ENCODE results near the gene RHBDD1.

The RHBDD1 gene

DNA sequence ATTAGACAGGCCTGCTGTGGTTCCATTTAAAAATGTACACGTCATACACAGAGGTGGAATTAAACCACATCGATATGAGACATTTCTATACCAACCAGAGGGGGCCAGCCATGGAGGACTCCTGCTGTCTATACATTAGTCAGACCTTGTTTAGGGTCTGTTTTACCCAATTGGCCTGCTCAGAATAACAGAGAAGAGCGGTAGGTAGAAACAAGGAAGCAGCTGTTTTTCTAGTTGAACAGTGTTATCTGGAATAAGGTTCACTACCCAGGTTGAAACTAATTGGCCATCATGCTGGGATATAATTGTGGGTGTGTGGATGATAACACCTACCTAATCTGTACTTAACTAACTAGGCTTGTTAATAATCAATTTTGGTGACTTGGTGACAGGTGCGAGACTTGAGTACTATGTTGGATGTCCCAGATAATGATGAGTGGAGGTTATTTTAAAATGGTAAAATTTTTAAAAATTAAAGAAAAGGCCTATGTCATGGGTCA lies 47.5 kb downstream of the RHBDD1 start:
- TF ChIP-seq, protein P1, sequence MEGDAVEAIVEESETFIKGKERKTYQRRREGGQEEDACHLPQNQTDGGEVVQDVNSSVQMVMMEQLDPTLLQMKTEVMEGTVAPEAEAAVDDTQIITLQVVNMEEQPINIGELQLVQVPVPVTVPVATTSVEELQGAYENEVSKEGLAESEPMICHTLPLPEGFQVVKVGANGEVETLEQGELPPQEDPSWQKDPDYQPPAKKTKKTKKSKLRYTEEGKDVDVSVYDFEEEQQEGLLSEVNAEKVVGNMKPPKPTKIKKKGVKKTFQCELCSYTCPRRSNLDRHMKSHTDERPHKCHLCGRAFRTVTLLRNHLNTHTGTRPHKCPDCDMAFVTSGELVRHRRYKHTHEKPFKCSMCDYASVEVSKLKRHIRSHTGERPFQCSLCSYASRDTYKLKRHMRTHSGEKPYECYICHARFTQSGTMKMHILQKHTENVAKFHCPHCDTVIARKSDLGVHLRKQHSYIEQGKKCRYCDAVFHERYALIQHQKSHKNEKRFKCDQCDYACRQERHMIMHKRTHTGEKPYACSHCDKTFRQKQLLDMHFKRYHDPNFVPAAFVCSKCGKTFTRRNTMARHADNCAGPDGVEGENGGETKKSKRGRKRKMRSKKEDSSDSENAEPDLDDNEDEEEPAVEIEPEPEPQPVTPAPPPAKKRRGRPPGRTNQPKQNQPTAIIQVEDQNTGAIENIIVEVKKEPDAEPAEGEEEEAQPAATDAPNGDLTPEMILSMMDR (IDR thresholded peaks at IDR 0.05; ENCODE audit: low read depth, low read length) = no peak

DNA sequence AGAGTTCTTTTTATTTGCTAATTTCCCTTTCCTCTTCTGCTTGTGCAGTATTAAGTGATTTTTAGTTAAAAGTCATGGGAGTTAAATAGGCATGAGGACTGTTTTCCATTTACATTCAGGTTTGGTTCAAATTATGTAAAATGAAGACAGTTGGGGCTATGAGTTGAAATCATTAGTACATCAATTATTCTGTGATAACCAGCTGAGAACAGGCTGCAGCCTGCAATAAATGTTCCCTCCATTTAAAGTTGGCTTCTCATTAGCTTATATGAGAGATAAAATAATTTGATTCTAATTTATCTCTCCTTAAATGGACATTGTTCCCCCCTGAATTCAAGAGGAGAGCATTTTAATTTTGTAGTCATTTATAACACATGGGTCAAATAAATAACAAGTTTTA lies 48.3 kb downstream of the RHBDD1 start:
- DNase-seq = no peak
- TF ChIP-seq, protein P1 (IDR thresholded peaks at IDR 0.05; ENCODE audit: low read depth, low read length) = no peak
- no peaks in the 10 kb centered on the region for H3K27me3 ChIP-seq
- H3K4me1 ChIP-seq = peaks cover 15% of the 10 kb centered on the region
- no peaks in the 10 kb centered on the region for H3K36me3 ChIP-seq
- H3K9me3 ChIP-seq = no peaks in the 10 kb centered on the region
- no peak overlapping the region for H3K4me3 ChIP-seq (ENCODE audit: low read depth, low read length)

More for the DNA sequence above, 47.5 kb downstream of the RHBDD1 start:
- Histone ChIP-seq H3K27me3 (no peaks in the 10 kb centered on the region), H3K4me1 (peaks cover 15% of the 10 kb centered on the region), H3K36me3 (no peaks in the 10 kb centered on the region), H3K4me3 (ENCODE audit: low read depth, low read length) (no peak overlapping the region), H3K9me3 (no peaks in the 10 kb centered on the region)
- no peak for DNase-seq

GRCh38 chr2:226885769-226886435 lies 50.0 kb downstream of the RHBDD1 start:
- Histone ChIP-seq H3K9me3 (no peaks in the 10 kb centered on the region), H3K4me3 (ENCODE audit: low read depth, low read length) (no peak overlapping the region), H3K27me3 (no peaks in the 10 kb centered on the region), H3K4me1 (peaks cover 15% of the 10 kb centered on the region), H3K36me3 (no peaks in the 10 kb centered on the region)
- TF ChIP-seq, protein P1 (IDR thresholded peaks at IDR 0.05; ENCODE audit: low read depth, low read length) = no peak
- DNase-seq = no peak

DNA sequence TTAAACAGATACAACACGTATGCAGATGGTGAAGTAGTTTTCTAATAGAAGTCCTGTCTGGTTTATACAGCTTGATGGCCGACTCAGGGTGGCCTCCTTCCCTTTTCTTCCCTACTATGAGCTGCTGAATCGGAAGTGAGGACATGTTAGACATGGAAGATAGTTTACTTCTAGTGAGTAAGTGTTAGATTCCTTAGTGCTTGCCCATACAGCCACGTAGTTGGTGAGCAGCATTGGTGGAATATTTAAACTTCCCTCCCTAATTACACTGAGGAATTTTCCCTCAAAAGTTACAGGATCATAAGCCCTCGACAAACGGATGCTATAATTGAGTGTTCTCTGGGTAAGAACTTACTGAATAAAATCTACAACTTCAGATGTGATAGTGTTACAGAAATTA lies 52.1 kb downstream of the RHBDD1 start:
- H3K4me1 ChIP-seq = peaks cover 15% of the 10 kb centered on the region
- TF ChIP-seq, protein P1 (IDR thresholded peaks at IDR 0.05; ENCODE audit: low read depth, low read length) = no peak
- H3K36me3 ChIP-seq = no peaks in the 10 kb centered on the region
- no peaks in the 10 kb centered on the region for H3K27me3 ChIP-seq
- H3K4me3 ChIP-seq (ENCODE audit: low read depth, low read length) = no peak overlapping the region
- no peak for DNase-seq
- no peaks in the 10 kb centered on the region for H3K9me3 ChIP-seq

DNA sequence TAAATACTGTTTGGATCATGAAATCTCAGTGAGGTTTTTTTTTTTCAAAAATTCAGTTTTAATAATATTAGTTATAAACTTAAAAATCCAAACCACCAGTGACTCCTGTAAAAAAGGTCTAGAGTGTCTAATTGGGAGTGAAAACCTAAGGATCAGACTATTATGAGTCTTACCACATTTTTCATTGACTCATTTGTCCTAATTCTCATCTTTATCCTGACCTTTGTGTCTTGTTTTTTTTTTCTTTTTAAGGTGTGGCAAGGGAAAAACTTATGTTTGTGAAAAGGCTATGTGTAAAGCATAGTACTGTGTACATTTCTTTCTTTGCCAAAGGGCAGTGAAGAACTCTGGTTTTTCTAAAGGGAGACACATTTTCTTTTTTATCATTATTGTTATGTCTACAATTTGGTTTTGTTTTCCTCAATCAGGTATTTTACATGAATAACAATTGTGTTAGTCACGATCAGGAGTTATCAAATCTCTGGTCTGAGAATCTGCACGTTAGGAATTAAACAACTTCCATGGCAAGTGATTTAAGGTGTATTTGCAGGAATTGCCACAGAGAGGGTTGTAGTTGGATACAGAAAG lies 52.6 kb downstream of the RHBDD1 start:
- DNase-seq = no peak
- Histone ChIP-seq H3K36me3 (no peaks in the 10 kb centered on the region), H3K9me3 (no peaks in the 10 kb centered on the region), H3K4me1 (peaks cover 10% of the 10 kb centered on the region), H3K4me3 (ENCODE audit: low read depth, low read length) (no peak overlapping the region), H3K27me3 (no peaks in the 10 kb centered on the region)
- TF ChIP-seq, protein P1 (IDR thresholded peaks at IDR 0.05; ENCODE audit: low read depth, low read length) = no peak

GRCh38 chr2:226888971-226889370 lies 53.1 kb downstream of the RHBDD1 start:
- Histone ChIP-seq H3K4me3 (ENCODE audit: low read depth, low read length) (no peak overlapping the region), H3K9me3 (no peaks in the 10 kb centered on the region), H3K36me3 (no peaks in the 10 kb centered on the region), H3K4me1 (peaks cover 7% of the 10 kb centered on the region; the same call in 1 of the 2 replicates), H3K27me3 (no peaks in the 10 kb centered on the region)
- no peak for DNase-seq
- TF ChIP-seq, protein P1 (IDR thresholded peaks at IDR 0.05; ENCODE audit: low read depth, low read length) = no peak
